Stimulated activated naive CD4-positive, alpha-beta T cell (primary cell): ENCODE measurements around the gene CARMIL3.
A peak's percentile ranks its signal among the peaks of the same experiment; 100 is the strongest.
"Not testable (repeated sequence)": the region's sequence is repeated elsewhere in the genome, so short reads cannot be mapped to it uniquely, and the experiment has no call there.

Experiments
- DNase-seq, 6 experiments: peaks; one replicate each; lab custom pipeline; 2025; lab: John Stamatoyannopoulos, UW

Gene CARMIL3, protein sequence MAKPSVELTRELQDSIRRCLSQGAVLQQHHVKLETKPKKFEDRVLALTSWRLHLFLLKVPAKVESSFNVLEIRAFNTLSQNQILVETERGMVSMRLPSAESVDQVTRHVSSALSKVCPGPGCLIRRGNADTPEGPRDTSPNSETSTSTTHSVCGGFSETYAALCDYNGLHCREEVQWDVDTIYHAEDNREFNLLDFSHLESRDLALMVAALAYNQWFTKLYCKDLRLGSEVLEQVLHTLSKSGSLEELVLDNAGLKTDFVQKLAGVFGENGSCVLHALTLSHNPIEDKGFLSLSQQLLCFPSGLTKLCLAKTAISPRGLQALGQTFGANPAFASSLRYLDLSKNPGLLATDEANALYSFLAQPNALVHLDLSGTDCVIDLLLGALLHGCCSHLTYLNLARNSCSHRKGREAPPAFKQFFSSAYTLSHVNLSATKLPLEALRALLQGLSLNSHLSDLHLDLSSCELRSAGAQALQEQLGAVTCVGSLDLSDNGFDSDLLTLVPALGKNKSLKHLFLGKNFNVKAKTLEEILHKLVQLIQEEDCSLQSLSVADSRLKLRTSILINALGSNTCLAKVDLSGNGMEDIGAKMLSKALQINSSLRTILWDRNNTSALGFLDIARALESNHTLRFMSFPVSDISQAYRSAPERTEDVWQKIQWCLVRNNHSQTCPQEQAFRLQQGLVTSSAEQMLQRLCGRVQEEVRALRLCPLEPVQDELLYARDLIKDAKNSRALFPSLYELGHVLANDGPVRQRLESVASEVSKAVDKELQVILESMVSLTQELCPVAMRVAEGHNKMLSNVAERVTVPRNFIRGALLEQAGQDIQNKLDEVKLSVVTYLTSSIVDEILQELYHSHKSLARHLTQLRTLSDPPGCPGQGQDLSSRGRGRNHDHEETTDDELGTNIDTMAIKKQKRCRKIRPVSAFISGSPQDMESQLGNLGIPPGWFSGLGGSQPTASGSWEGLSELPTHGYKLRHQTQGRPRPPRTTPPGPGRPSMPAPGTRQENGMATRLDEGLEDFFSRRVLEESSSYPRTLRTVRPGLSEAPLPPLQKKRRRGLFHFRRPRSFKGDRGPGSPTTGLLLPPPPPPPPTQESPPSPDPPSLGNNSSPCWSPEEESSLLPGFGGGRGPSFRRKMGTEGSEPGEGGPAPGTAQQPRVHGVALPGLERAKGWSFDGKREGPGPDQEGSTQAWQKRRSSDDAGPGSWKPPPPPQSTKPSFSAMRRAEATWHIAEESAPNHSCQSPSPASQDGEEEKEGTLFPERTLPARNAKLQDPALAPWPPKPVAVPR (N-terminal part only)

DNA sequence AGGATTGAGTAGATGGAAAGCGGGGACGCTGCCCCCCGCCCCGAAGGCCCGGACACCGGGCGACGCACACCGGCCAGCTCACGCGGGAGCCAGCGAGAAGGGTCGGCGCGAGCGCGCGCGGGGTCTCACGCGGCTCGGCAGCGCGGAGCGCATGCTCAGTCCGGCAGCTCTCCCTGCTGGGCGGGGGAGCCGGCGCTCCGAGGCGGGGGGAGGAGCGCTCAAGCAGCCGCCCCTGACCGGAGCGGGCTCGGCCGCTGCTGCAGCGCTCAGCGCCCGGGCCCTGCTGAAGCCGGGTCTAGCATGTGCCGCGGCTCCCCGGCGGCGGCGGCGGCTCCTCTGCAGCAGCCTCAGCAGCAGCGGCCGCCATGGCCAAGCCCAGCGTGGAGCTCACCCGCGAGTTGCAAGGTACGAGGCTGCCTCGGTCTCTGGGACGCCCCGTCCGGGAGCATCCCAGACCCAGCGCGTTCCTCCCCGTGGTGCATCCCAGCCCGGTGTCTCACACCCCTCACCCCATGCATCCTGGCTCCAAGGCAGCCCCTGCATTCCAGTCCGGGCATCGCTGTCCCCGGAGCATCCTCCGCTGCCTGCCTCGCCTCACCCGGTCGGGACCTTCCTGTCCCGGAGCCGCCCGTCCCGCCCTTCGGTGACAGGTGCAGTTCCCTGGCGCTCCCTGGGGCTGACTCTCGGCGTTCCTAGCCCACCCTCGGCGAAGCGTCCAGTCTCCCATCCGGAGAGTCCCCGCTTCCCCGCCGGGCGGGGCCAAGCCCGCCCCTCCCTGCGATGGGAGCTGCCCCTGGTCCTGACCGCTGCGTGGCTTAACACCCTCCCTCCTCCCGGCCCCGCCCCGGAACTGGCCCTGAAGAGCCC is at the start of gene CARMIL3:
Gene CARMIL3, plus strand, starts transcription at position 221 of the 867 bp plus-strand sequence. Its CDS starts 145 bp downstream, at position 366.
- DNase-seq = peak; percentile 16 to 61 (median 49)

DNA sequence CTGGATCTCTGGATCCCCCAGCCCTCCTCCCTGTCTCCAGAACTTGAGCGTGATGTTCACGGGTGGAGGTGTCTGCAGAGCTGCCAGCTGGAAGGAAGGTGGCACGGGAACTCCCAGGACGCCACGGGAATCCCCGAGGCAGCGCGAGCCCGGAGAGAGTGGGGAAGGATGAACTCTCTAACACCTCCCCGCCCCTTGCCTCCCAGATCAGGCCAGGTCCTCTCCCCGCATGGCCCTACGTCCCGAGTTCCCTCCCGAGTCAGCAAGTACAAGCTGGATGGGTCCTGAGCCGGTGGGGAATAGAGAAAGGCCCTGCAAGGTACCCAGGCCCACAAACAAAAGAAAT is 45.4 kb upstream of the CARMIL3 start:
- DNase-seq = not testable (repeated sequence)

- peak; percentile 38 to 83 (median 72) for DNase-seq
Observed at GRCh38 chr14:24006817-24007652, 44.8 kb upstream of the CARMIL3 start.

DNA sequence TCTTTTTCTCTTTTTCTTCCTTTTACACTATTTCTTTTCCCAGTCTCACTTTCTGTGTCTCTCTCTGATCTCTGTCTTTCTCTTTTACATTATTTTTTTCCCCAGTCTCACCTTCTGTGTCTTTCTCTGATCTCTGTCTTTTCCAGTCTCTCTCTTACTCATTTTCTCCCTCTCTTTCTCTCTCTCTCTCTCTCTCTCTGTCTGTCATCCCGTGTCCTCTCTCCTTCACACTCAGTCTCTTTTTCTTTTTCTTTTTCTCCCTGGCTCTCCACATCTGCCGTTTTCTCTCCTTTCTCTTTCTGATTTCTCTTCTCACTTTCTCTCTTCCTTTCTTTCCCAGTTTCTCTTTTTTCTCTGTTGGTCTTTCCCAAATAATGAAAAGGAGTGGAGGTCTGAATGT is 40.8 kb upstream of the CARMIL3 start:
- no peak for DNase-seq

DNA sequence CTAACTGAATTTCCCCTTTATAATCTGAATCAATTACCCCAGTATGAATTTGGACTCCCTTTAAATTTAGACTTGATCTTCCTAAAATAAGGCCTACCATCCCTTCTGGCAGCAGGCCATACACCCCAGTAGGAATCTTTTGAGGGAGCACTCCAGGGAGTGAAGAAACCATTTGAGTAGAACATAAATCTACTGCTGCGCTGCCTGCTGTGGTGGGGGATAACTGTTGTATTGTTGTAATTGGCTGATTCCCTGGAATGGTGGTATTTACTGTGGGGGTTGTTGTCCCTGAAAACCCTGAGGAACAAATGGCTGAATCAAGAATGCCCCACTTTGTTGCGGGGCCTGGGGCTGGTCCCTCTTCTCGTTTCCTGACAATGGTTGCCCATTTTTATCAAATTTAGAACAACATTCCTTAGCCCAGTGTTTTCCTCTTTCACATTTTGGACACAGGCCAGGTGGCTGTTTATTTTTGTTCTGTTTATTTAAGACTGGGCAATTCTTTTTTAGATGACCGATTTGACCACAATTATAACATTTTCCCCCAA is 39.0 kb upstream of the CARMIL3 start:
- DNase-seq = not testable (repeated sequence)

DNA sequence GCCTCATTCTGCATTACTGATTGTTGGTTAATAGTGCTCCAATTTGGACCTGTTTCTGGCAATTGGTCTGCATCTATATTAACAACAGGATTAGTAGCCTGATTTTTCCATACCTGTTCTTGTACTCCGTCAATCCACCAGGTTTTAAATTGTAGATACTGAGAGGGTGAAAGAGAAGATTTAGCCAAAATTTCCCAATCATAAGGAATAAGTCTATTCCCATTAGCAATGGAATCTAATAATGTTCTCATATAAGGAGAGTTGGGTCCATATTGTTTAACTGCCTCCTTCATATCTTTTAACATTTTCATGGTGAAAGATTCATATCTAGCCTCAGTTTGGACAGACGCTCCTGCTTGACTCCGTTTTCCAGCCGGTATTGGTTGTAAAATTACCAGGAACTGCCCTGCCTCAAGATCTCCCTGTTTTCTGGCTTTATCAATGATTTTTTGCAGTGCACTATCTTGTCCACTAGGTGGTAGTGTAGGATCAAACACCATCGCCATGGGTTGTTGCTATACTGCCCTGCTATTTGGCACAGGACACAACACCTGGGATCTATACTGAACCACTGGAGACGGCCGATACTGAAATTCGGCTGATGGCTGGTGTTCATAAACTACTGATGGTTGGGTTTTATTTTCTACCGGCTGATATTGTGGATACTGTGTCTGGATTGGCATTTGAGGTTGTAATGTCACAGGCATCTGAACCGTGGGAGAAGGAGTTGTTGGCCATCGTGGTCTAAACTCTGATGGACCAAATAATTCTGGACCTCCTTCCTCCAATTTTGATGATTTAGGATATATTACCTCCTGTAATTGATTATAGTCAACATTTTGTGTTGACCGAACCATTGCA is 37.9 kb upstream of the CARMIL3 start:
- peak; percentile 8 to 77 (median 30) for DNase-seq

DNA sequence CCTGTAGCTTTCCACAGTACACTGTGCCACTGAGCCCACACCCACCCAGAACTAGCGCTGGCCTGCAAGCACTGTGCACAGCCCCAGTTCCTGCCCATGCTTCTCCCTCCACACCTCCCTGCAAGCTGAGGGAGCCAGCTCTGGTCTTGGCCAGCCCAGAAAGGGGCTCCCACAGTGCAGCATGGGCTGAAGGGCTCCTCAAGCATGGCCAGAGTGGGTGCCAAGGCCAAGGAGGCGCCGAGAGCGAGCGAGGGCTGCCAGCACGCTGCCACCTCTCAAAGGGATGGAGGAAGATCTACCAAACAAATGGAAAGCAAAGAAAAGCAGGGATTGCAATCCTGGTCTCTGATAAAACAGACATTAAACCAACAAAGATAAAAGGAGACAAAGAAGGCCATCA is 36.1 kb upstream of the CARMIL3 start:
- DNase-seq = not testable (repeated sequence)

- not testable (repeated sequence) for DNase-seq
Observed at GRCh38 chr14:24018978-24019377, 32.8 kb upstream of the CARMIL3 start.

- not testable (repeated sequence) for DNase-seq
Observed at GRCh38 chr14:24019944-24020343, 31.9 kb upstream of the CARMIL3 start.

- DNase-seq = not testable (repeated sequence)
Observed at GRCh38 chr14:24020520-24020919, 31.3 kb upstream of the CARMIL3 start.

DNA sequence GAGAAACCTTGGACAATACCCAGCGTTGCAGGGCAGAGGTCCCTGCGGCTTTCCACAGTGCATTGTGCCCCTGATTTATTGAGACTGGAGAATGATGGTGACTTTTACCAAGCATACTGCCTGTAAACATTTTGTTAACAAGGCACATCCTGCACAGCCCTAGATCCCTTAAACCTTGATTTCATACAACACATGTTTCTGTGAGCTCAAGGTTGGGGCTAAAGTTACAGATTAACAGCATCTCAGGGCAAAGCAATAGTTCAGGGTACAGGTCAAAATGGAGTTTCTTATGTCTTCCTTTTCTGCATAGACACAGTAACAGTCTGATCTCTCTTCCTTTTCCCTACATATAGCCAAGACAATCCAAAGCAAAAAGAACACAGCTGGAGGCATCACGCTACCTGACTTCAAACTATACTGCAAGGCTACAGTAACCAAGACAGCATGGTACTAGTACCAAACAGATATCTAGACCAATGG is 26.8 kb upstream of the CARMIL3 start:
- DNase-seq = not testable (repeated sequence)

GRCh38 chr14:24029687-24030086 is 22.1 kb upstream of the CARMIL3 start:
- DNase-seq = not testable (repeated sequence)

DNA sequence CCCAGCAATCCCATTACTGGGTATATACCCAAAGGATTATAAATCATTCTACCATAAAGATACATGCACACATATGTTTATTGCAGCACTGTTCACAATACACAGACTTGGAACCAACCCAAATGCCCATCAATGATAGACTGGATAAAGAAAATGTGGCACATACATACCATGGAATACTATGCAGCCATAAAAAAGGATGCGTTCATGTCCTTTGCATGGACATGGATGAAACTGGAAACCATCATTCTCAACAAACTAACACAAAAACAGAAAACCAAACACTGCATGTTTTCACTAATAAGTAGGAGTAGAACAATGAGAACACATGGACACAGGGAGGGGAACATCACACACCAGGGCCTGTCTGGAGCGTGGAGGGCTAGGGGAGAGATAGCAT is 20.5 kb upstream of the CARMIL3 start:
- DNase-seq = not testable (repeated sequence)

DNA sequence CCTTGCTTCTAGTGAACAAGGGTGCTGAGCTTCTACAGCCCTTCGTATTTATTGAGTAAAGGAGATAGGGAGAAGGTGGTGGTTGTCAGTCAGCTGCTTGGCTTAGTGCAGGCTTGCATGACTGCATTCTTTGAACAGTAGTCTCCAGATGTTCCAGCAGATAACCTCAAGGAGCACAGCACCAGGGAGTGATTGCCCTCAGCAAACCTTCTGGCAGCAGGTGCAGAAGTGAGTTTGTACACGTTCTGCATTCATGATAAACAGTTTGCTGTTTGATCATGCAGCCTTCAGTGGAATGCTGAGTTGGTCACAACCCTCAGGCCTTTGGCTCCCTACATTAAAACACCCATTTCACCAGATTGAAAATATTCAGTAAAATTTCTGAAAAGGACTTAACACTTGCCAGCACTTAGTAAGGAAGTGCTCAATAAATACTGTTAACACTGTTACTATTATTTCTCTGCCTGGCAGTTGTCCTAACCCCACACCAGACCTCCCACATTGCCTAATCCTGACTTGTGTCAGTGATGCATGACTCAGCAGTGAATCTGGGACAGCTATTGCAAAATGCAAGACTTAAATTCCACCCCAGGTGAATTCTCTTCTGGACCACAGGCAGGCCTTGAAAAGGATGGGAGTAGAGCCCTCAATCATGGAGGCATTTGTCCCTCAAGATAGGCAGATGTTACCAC is 18.9 kb upstream of the CARMIL3 start:
- no peak for DNase-seq

GRCh38 chr14:24035769-24036168 is 16.0 kb upstream of the CARMIL3 start:
- not testable (repeated sequence) for DNase-seq

DNA sequence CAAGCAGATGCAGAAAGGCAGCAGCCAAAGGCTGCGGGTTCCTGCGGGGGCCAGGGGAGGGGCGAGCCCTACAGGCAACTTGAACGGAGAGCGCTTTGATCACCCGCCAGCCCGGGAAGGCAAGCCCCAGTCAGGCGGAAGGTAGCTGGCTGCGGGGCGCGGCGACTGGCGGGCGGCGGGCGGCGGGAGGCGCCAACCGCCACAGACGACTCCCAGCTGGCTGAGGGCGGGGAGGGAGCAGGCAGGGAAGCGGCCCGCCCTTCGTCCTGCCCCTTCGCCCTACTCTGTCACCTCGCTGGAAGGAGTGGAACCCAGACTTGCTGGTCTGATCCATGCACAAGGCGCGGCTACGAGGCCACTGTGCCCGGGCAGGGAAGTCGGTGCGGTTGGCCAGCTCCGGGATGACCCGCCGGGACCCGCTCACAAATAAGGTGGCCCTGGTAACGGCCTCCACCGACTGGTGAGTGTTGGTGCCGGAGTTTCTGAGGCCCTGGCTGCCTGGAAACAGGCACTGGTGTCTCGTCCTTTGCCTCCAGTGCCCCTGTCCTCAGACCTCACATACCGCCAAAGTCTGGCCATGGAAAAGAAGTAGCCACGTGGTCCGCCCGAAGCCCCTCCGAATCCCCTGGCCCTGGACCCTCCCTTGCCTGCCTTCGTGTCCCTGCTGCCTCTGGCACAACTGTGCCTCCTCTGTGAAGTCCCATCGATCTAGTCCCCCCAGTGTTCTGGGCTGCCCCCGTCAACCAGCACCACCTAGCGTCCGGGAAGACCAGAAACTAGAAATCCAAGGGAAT is 15.4 kb upstream of the CARMIL3 start:
- DNase-seq = peak; percentile 50 to 72 (median 58)
